ENCODE measurements around the gene ECSCR.

Gene ECSCR

DNA sequence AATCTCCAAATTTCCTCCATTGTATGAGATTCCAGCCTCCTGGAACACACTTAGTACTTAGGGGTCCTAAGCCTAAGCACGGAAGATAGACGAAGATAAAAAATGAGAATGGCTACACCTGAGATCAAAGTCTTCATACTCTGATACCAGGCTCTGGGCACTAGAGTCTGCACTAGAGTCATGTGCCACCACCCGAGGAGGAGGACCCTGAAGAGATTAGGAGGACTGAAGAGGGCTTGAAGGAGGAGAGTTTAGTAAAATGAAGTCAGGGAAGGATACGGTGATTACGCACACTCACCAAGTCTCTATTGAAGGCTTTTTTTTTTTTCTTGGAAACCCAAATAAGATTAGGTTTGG lies 58.1 kb downstream of the ECSCR start:
- TF ChIP-seq, protein P1, sequence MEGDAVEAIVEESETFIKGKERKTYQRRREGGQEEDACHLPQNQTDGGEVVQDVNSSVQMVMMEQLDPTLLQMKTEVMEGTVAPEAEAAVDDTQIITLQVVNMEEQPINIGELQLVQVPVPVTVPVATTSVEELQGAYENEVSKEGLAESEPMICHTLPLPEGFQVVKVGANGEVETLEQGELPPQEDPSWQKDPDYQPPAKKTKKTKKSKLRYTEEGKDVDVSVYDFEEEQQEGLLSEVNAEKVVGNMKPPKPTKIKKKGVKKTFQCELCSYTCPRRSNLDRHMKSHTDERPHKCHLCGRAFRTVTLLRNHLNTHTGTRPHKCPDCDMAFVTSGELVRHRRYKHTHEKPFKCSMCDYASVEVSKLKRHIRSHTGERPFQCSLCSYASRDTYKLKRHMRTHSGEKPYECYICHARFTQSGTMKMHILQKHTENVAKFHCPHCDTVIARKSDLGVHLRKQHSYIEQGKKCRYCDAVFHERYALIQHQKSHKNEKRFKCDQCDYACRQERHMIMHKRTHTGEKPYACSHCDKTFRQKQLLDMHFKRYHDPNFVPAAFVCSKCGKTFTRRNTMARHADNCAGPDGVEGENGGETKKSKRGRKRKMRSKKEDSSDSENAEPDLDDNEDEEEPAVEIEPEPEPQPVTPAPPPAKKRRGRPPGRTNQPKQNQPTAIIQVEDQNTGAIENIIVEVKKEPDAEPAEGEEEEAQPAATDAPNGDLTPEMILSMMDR (IDR thresholded peaks at IDR 0.05; ENCODE audit: low read depth, low read length) = no peak

GRCh38 chr5:139403787-139404483 lies 58.6 kb downstream of the ECSCR start, which contains the start of gene SPATA24:
TSS of gene SPATA24 (minus strand) at chr5:139404089. CDS start at chr5:139404060, 29 bp downstream.
- peak within 1 kb of the TSS; percentile 66 for H3K4me3 ChIP-seq (ENCODE audit: low read depth, low read length)

More for the DNA sequence above, 58.1 kb downstream of the ECSCR start:
- H3K4me3 ChIP-seq (ENCODE audit: low read depth, low read length) = peak overlapping the region; percentile 66

GRCh38 chr5:139403418-139403786 lies 59.1 kb downstream of the ECSCR start:
- TF ChIP-seq, protein P1 (IDR thresholded peaks at IDR 0.05; ENCODE audit: low read depth, low read length) = no peak
- peak overlapping the region; percentile 66 for H3K4me3 ChIP-seq (ENCODE audit: low read depth, low read length)

More at GRCh38 chr5:139403787-139404483, 58.6 kb downstream of the ECSCR start, which contains the start of gene SPATA24:
- TF ChIP-seq, protein P1 (IDR thresholded peaks at IDR 0.05; ENCODE audit: low read depth, low read length) = no peak

- no peak overlapping the region; the same call in 1 of the 2 replicates for H3K4me3 ChIP-seq (ENCODE audit: low read depth, low read length)
- TF ChIP-seq, protein P1 (IDR thresholded peaks at IDR 0.05; ENCODE audit: low read depth, low read length) = peak; percentile 21; the same call in 1 of the 2 replicates
Observed at GRCh38 chr5:139402561-139403158, 59.9 kb downstream of the ECSCR start.

- no peak overlapping the region for H3K4me3 ChIP-seq (ENCODE audit: low read depth, low read length)
- TF ChIP-seq, protein P1 (IDR thresholded peaks at IDR 0.05; ENCODE audit: low read depth, low read length) = no peak
Observed at GRCh38 chr5:139401546-139401945, 61.0 kb downstream of the ECSCR start.

DNA sequence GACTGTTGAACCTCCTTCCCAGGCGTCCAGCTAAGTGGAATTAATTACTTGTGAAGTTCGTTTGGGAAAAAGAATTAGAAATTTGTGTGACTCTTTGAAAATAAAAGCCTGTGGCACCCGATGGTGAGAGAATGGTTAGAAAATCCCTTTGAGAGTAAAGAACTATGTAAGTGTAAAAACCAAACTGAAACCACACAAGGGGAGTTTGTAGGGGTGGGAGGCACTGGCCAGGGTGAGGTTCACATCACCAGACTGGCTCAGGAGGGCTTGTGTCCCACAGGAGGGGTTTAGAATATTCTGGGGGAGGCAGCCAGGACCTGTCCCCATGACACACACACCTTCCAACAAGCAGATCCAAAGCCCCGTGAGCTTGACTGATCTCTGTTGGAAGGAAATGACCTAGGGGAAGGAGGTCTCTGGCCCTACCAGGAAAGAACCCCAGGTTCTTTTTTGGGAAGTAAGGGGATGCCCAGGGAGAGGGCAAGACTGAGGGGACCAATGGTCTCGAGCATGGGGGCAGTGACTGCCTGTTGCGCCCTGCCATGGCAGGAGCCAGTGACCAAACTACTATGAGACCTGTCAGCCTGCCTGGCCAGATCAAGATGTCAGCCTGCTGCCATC lies 62.9 kb downstream of the ECSCR start:
- no peak overlapping the region for H3K4me3 ChIP-seq (ENCODE audit: low read depth, low read length)
- TF ChIP-seq, protein P1 (IDR thresholded peaks at IDR 0.05; ENCODE audit: low read depth, low read length) = no peak

Measured in WI38 (cell line).